Body of pancreas (tissue), 4 donors: ENCODE results near the gene KLK1. TPM values are rescaled to one million over a fixed set of nuclear protein-coding genes. Genes with fewer than 3 reads are reported as not detected.

Experiments
- ATAC-seq: fragments of 150-250 bp; one replicate; pipeline ENCODE4 v1.9.1; 2016
- DNase-seq, 4 donors: peaks; one replicate each; pipeline ENCODE4 v3.0.0-alpha.2; 2019
- H3K27ac ChIP-seq, 4 donors: fragments of 200-600 bp; sonication (generic); 1 replicate in 3 of 4; 2 replicates in 1 of 4; pipeline versions ENCODE4 v1.5.1 to v1.6.1; 2016 to 2019; ENCODE audit warnings: mild to moderate bottlenecking in 1 of 4, mixed read lengths in 1 of 4, moderate library complexity in 1 of 4
- H3K27me3 ChIP-seq, 2 donors: fragments of 200-600 bp; sonication (generic); one replicate each; pipeline ENCODE4 v1.6.0; 2016; ENCODE audit warnings: mild to moderate bottlenecking in 1 of 2
- H3K36me3 ChIP-seq, 2 donors: fragments of 200-600 bp; sonication (generic); replicated peaks in 1 of 2; 2 replicates each; pipeline ENCODE4 v1.5.1; 2016; ENCODE audit warnings: low read depth in 2 of 2; ENCODE audit not compliant: insufficient read depth in 1 of 2
- H3K4me1 ChIP-seq: fragments of 200-600 bp; sonication (generic); one replicate; pipeline ENCODE4 v1.6.0; 2016
- H3K4me3 ChIP-seq, 2 donors: fragments of 200-600 bp; sonication (generic); 1 replicate in 1 of 2; 2 replicates in 1 of 2; pipeline ENCODE4 v1.5.1; 2016 to 2019
- H3K9me3 ChIP-seq, 3 donors: fragments of 200-600 bp; sonication (generic); 1 replicate in 2 of 3; 2 replicates in 1 of 3; pipeline ENCODE4 v1.5.1; 2016
- POLR2A ChIP-seq, 3 donors: fragments of 450-650 bp; IDR thresholded peaks; one replicate each; pipeline ENCODE4 v1.6.1; 2016; ENCODE audit warnings: antibody characterized with exemption in 3 of 3, mild to moderate bottlenecking in 2 of 3
- WGBS, 2 donors: methylation state at CpG; one replicate each; pipeline ENCODE4 v1.1.5; 2017; 5-methylcytosine and 5-hydroxymethylcytosine counted together
- intact Hi-C: fragments of 100-400 bp; cut with DNase I; formaldehyde crosslinking; loops from one replicate; pipeline ENCODE4 v1.15.1; 2023
- total RNA-seq, 2 donors: library from RNA; depleted of rRNA; stranded (reverse); fragments of >200 nt; gene quantifications; one replicate each; pipeline ENCODE4 v1.1.0, GENCODE V29; 2016
- TF ChIP-seq, protein P1 (sequence below), 7 experiments: fragments of 450-650 bp in 4 of 7; fragments of 200-600 bp in 3 of 7; sonication (generic) in 3 of 7; IDR thresholded peaks; one replicate each; pipeline ENCODE4 v1.5.1; 2016 to 2019; ENCODE audit warnings: antibody characterized with exemption in 7 of 7

Gene KLK1
- total RNA-seq, 2 donors from 2014 or later: 937 to 947 TPM

DNA sequence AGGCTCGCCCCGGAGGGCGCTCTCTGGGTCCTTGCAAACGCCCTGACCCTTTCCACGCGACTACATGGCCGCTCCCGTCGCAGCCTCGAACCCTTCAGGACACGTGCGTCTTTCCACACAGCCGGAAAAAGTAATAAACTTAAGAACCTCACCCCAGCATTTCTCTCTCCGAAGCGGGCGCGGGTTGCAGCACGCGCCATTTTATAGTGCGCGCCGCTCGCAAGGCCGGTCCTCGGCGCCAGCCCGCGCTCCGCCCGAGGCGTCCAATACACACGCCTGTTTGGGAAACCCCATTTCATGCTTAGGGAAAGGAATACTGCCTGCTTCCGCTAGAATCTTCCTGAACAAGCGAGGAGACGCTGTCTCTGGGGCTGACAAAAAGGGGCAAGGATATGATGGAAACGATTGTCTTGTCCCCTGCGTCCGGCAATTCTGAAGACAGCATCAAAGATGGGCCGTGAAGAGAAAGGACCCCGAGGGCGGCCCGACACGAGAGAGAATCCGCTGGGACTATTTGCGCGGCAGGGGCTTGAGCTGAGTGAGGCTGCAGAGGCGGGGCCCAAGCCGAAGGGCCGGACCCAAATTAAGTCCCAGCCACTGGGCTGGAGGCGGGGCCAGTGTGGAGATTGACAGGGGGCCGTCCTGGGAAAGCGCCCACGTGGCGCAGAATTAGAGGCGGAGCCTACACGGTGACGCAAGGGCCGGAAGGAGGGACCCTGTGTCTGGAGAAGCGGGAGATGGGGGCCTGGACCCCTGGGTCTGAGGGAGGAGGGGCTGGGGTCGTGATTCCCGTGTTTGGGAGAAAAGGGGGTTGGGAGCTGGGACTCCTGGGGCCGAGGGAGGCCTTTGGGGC, 18.9 kb downstream of the KLK1 start:
- Histone ChIP-seq H3K4me3 (peak overlapping the region; percentile 92 to 96), H3K27me3 (no peaks in the 10 kb centered on the region), H3K27ac (peak overlapping the region; percentile 91 to 98 (median 96)), H3K36me3 (peaks cover 0 to 4% of the 10 kb centered on the region in 2 donors), H3K9me3 (no peaks in the 10 kb centered on the region), H3K4me1 (peaks cover 27% of the 10 kb centered on the region)
- TF ChIP-seq POLR2A (IDR thresholded peaks at IDR 0.05): peak; percentile 39 to 88 (median 81)
- TF ChIP-seq, protein P1, sequence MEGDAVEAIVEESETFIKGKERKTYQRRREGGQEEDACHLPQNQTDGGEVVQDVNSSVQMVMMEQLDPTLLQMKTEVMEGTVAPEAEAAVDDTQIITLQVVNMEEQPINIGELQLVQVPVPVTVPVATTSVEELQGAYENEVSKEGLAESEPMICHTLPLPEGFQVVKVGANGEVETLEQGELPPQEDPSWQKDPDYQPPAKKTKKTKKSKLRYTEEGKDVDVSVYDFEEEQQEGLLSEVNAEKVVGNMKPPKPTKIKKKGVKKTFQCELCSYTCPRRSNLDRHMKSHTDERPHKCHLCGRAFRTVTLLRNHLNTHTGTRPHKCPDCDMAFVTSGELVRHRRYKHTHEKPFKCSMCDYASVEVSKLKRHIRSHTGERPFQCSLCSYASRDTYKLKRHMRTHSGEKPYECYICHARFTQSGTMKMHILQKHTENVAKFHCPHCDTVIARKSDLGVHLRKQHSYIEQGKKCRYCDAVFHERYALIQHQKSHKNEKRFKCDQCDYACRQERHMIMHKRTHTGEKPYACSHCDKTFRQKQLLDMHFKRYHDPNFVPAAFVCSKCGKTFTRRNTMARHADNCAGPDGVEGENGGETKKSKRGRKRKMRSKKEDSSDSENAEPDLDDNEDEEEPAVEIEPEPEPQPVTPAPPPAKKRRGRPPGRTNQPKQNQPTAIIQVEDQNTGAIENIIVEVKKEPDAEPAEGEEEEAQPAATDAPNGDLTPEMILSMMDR (IDR thresholded peaks at IDR 0.05): peak in 1 of 7 experiments; percentile 8
- 1% methylated on average over 39 to 62 of the region's 62 CpGs for WGBS, 2 donors
- DNase-seq (peak; percentile 99), ATAC-seq (peak; percentile 99)
- intact Hi-C loops: loop anchor here (10.0 kb wide), 1 partner anchor 300 kb away; the partner anchor contains the start of gene CTU1

DNA sequence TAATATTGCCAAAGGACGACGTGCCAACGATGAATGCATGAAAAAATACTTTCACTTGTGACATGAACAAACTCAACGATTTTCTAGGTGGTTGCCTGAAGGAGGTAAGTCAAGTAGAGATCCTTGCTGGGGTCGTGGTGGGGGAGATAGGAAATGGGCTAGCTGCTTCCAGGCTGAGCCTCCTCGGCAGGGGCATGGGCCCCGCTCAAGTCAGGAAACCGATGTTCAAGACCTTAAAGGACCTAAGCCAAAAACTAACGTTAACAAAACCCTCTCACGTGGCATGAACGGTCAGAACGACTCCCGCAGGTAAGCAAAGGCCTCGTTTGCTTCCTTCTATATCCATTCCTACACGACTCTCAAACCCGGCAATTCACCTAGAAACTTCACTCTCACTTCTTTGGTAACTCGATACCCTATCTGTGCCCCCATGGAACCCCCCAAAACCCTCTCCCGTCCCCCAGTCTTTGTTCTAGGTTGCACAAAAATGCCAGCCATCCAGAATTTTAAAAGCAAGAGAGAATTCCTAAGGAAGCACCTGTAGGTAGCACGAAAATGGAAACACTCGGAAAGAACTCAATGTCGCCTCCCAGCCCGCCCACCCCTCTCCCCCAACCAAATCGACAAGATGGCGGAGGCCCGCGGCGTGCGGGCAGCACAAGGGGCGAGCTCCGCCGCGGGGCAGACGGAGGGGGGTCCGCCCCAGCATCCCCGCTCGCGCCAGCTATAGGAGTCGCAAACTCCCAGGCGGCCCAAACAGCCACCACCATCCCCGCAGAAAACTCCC, 19.8 kb downstream of the KLK1 start:
- peak overlapping the region; percentile 91 to 98 (median 96) for H3K27ac ChIP-seq
- peaks cover 27% of the 10 kb centered on the region for H3K4me1 ChIP-seq
- DNase-seq (no peak), ATAC-seq (peak; percentile 1)
- TF ChIP-seq, protein P1 (IDR thresholded peaks at IDR 0.05): no peak
- TF ChIP-seq POLR2A (IDR thresholded peaks at IDR 0.05): no peak
- H3K4me3 ChIP-seq: peak overlapping the region; percentile 92 to 96
- peaks cover 0 to 4% of the 10 kb centered on the region in 2 donors for H3K36me3 ChIP-seq
- H3K27me3 ChIP-seq: no peaks in the 10 kb centered on the region
- intact Hi-C loops: loop anchor here (10.0 kb wide), 1 partner anchor 301 kb away; the partner anchor contains the start of gene CTU1
- H3K9me3 ChIP-seq: no peaks in the 10 kb centered on the region
- 0% methylated on average over 21 to 40 of the region's 40 CpGs for WGBS, 2 donors

DNA sequence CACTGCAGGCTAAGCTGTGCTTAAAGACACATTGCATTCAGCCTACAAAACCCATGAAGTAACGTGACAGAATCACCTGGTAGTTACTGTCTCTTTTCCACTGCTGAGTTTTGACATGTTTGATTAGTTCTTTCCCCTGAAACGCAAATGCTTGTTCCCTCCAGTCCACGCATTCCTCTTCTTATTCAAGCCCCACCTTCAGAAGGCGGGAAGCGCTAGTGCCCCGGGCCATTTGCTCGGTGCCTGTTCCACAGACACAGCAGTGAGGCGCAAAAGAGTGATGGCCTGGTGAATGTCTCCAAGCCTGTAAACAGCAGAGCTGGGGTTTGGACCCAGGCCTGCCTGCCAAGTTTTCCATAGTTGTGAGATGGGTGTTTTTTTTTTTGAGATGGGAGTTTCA, 22.5 kb downstream of the KLK1 start:
- no peak overlapping the region for H3K4me3 ChIP-seq
- peaks cover 0 to 11% of the 10 kb centered on the region in 2 donors for H3K36me3 ChIP-seq
- WGBS, 2 donors: 85 to 86% methylated on average over 8 of the region's 8 CpGs
- H3K27ac ChIP-seq: no peak overlapping the region
- no peaks in the 10 kb centered on the region for H3K27me3 ChIP-seq
- peaks cover 27% of the 10 kb centered on the region for H3K4me1 ChIP-seq
- intact Hi-C loops: loop anchor here (10.0 kb wide), 1 partner anchor 304 kb away; the partner anchor contains the start of gene CTU1
- H3K9me3 ChIP-seq: no peaks in the 10 kb centered on the region
- ATAC-seq (no peak), DNase-seq (no peak)
- TF ChIP-seq, protein P1 (IDR thresholded peaks at IDR 0.05): no peak
- TF ChIP-seq POLR2A (IDR thresholded peaks at IDR 0.05): no peak

DNA sequence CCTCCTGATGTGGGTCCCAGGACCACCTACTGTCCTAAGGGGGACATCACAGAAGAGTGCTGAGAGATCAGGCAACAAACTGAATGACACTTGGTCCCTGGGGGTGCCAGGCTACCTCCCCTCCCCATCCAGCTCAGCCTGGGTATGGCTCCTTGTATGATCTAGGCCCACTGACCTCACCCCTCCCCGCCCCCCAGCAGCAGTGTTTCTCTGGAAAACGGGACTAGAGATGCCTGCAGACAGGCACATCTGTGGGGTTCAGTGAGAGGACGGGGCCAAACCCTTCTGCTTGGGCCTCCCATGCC, 24.1 kb downstream of the KLK1 start:
- WGBS, 2 donors: 83 to 90% methylated on average over 3 of the region's 3 CpGs
- intact Hi-C loops: no loop called here
- peaks cover 0 to 11% of the 10 kb centered on the region in 2 donors for H3K36me3 ChIP-seq

More for the DNA sequence above, 24.1 kb downstream of the KLK1 start:
- no peak for ATAC-seq
- TF ChIP-seq POLR2A (IDR thresholded peaks at IDR 0.05): no peak
- TF ChIP-seq, protein P1 (IDR thresholded peaks at IDR 0.05): no peak
- peaks cover 25% of the 10 kb centered on the region for H3K4me1 ChIP-seq
- DNase-seq: no peak
- no peaks in the 10 kb centered on the region for H3K9me3 ChIP-seq
- H3K4me3 ChIP-seq: no peak overlapping the region
- no peaks in the 10 kb centered on the region for H3K27me3 ChIP-seq
- H3K27ac ChIP-seq: no peak overlapping the region
